ENCODE results near the gene KRTAP4-4.
"Not testable (repeated sequence)": the region's sequence is repeated elsewhere in the genome, so short reads cannot be mapped to it uniquely, and the experiment has no call there.

KRTAP4-4 gene

GRCh38 chr17:41149652-41149985, 10.9 kb downstream of the KRTAP4-4 start, which contains the start of gene KRTAP4-5:
Gene KRTAP4-5, minus strand, starts transcription at chr17:41149825. Its CDS starts 58 bp downstream, at chr17:41149767.
- FAIRE-seq = peak; percentile 13

GRCh38 chr17:41148971-41149651, 11.4 kb downstream of the KRTAP4-4 start:
- FAIRE-seq = peak; percentile 92
- not testable (repeated sequence) for DNase-seq (ENCODE audit: insufficient read length, low spot score)

More at GRCh38 chr17:41149652-41149985, 10.9 kb downstream of the KRTAP4-4 start, which contains the start of gene KRTAP4-5:
- no peak for DNase-seq (ENCODE audit: insufficient read length, low spot score)

GRCh38 chr17:41147531-41148204, 12.9 kb downstream of the KRTAP4-4 start:
- no peak for DNase-seq (ENCODE audit: insufficient read length, low spot score)
- no peak for FAIRE-seq

GRCh38 chr17:41145261-41145660, 15.3 kb downstream of the KRTAP4-4 start:
- no peak for DNase-seq (ENCODE audit: insufficient read length, low spot score)
- no peak for FAIRE-seq

- FAIRE-seq = no peak
- DNase-seq (ENCODE audit: insufficient read length, low spot score) = no peak
Measured at GRCh38 chr17:41144846-41145245, 15.7 kb downstream of the KRTAP4-4 start.

- FAIRE-seq (no peak), DNase-seq (ENCODE audit: insufficient read length, low spot score) (no peak)
Measured at GRCh38 chr17:41141361-41141760, 19.2 kb downstream of the KRTAP4-4 start.

GRCh38 chr17:41140360-41141131, 20.0 kb downstream of the KRTAP4-4 start, which contains the start of gene KRTAP4-6:
Gene KRTAP4-6, minus strand, starts transcription at chr17:41140544. Its CDS starts 57 bp downstream, at chr17:41140487.
- FAIRE-seq = peak; percentile 38
- peak; percentile 18 for DNase-seq (ENCODE audit: insufficient read length, low spot score)

- FAIRE-seq = peak; percentile 92
- DNase-seq (ENCODE audit: insufficient read length, low spot score) = not testable (repeated sequence)
Measured at GRCh38 chr17:41139865-41140264, 20.7 kb downstream of the KRTAP4-4 start.

GRCh38 chr17:41133880-41134735, 26.4 kb downstream of the KRTAP4-4 start:
- no peak for FAIRE-seq

GRCh38 chr17:41131979-41132378, 28.6 kb downstream of the KRTAP4-4 start:
- peak; percentile 22 for DNase-seq (ENCODE audit: insufficient read length, low spot score)

More at GRCh38 chr17:41133880-41134735, 26.4 kb downstream of the KRTAP4-4 start:
- DNase-seq (ENCODE audit: insufficient read length, low spot score) = no peak

GRCh38 chr17:41127371-41127770, 33.2 kb downstream of the KRTAP4-4 start:
- DNase-seq (ENCODE audit: insufficient read length, low spot score) (no peak), FAIRE-seq (no peak)

More at GRCh38 chr17:41131979-41132378, 28.6 kb downstream of the KRTAP4-4 start:
- peak; percentile 38 for FAIRE-seq

GRCh38 chr17:41126412-41126811, 34.1 kb downstream of the KRTAP4-4 start:
- DNase-seq (ENCODE audit: insufficient read length, low spot score) (no peak), FAIRE-seq (no peak)

GRCh38 chr17:41125064-41125463, 35.5 kb downstream of the KRTAP4-4 start:
- FAIRE-seq (no peak), DNase-seq (ENCODE audit: insufficient read length, low spot score) (no peak)

- not testable (repeated sequence) for FAIRE-seq; DNase-seq (ENCODE audit: insufficient read length, low spot score)
Measured at GRCh38 chr17:41123991-41124371, 36.6 kb downstream of the KRTAP4-4 start, which contains the start of gene KRTAP4-12. Gene KRTAP4-12, minus strand, starts transcription at chr17:41124182. Its CDS starts 60 bp downstream, at chr17:41124122.

GRCh38 chr17:41123292-41123990, 37.1 kb downstream of the KRTAP4-4 start:
- DNase-seq (ENCODE audit: insufficient read length, low spot score) = not testable (repeated sequence)
- FAIRE-seq = peak; percentile 13

GRCh38 chr17:41121742-41122141, 38.8 kb downstream of the KRTAP4-4 start:
- DNase-seq (ENCODE audit: insufficient read length, low spot score) (no peak), FAIRE-seq (no peak)

GRCh38 chr17:41119696-41120690, 40.6 kb downstream of the KRTAP4-4 start:
- DNase-seq (ENCODE audit: insufficient read length, low spot score) = not testable (repeated sequence)
- FAIRE-seq = peak; percentile 96

GRCh38 chr17:41118721-41119120, 41.8 kb downstream of the KRTAP4-4 start:
- FAIRE-seq (peak; percentile 94), DNase-seq (ENCODE audit: insufficient read length, low spot score) (peak; percentile 25)
